ENCODE data around the gene SCARB1. TPM values are rescaled to one million over a fixed set of nuclear protein-coding genes. Genes with fewer than 3 reads are reported as not detected.

The SCARB1 gene
- total RNA-seq, 1 experiment from 2014 or later: 106 TPM

GRCh38 chr12:124765581-124766489 lies 97.8 kb downstream of the SCARB1 start:
- Histone ChIP-seq H3K36me3 (ENCODE audit: control insufficient read depth, insufficient read depth, low read length) (no peaks in the 10 kb centered on the region), H3K9me3 (peaks cover 10% of the 10 kb centered on the region), H3K4me3 (ENCODE audit: low read depth, low read length) (no peak overlapping the region), H3K27me3 (replicated peaks; ENCODE audit: control insufficient read depth, insufficient read depth, low read length) (no peaks in the 10 kb centered on the region), H3K4me1 (peaks cover 5% of the 10 kb centered on the region; the same call in 1 of the 2 replicates)
- POLR2A ChIA-PET: no interaction called here
- Mint-ChIP-seq H3K27me3 (ENCODE audit: insufficient read depth, unreplicated experiment) (no peaks in the 10 kb centered on the region), H3K27ac (ENCODE audit: unreplicated experiment) (no peak overlapping the region), H3K36me3 (ENCODE audit: insufficient read depth, unreplicated experiment) (no peaks in the 10 kb centered on the region), H3K4me1 (ENCODE audit: low read depth, unreplicated experiment) (peaks cover 22% of the 10 kb centered on the region), H3K9me3 (ENCODE audit: unreplicated experiment) (peaks cover 18% of the 10 kb centered on the region), H3K4me3 (ENCODE audit: unreplicated experiment) (no peak overlapping the region)
- intact Hi-C loops (cut with micrococcal nuclease; ENCODE audit: unreplicated experiment): loop anchor here (2.0 to 10.0 kb wide), 3 partner anchors 84 to 531 kb away; no protein-coding TSS in a partner anchor
- BruUV-seq (replicated peaks): no TSS peak
- TF ChIP-seq CTCF (IDR thresholded peaks at IDR 0.05; ENCODE audit: insufficient read depth in 1 of 2, low read depth in 1 of 2, low read length in 1 of 2, severe bottlenecking in 1 of 2, unreplicated experiment in 1 of 2): no peak
- DNase-seq: no peak
- CTCF ChIA-PET: interaction anchor here (0.6 to 1.2 kb wide), 2 partner anchors 30 to 65 kb away, joined by 3 to 4 read pairs; no protein-coding TSS in a partner anchor

GRCh38 chr12:124764870-124765580 lies 98.6 kb downstream of the SCARB1 start:
- Mint-ChIP-seq H3K9me3 (ENCODE audit: unreplicated experiment) (peaks cover 18% of the 10 kb centered on the region), H3K36me3 (ENCODE audit: insufficient read depth, unreplicated experiment) (no peaks in the 10 kb centered on the region), H3K27me3 (ENCODE audit: insufficient read depth, unreplicated experiment) (no peaks in the 10 kb centered on the region), H3K4me1 (ENCODE audit: low read depth, unreplicated experiment) (peaks cover 21% of the 10 kb centered on the region), H3K27ac (ENCODE audit: unreplicated experiment) (no peak overlapping the region), H3K4me3 (ENCODE audit: unreplicated experiment) (no peak overlapping the region)
- H3K27me3 ChIP-seq (replicated peaks; ENCODE audit: control insufficient read depth, insufficient read depth, low read length): no peaks in the 10 kb centered on the region
- peaks cover 10% of the 10 kb centered on the region for H3K9me3 ChIP-seq
- POLR2A ChIA-PET: no interaction called here
- H3K4me3 ChIP-seq (ENCODE audit: low read depth, low read length): no peak overlapping the region
- intact Hi-C loops (cut with micrococcal nuclease; ENCODE audit: unreplicated experiment): loop anchor here (5.0 to 10.0 kb wide), 2 partner anchors 83 to 530 kb away; no protein-coding TSS in a partner anchor
- TF ChIP-seq CTCF (IDR thresholded peaks at IDR 0.05; ENCODE audit: insufficient read depth in 1 of 2, low read depth in 1 of 2, low read length in 1 of 2, severe bottlenecking in 1 of 2, unreplicated experiment in 1 of 2): no peak
- CTCF ChIA-PET: interaction anchor here (0.5 to 1.3 kb wide), 4 partner anchors 18 to 322 kb away, joined by 3 to 4 read pairs (median 3); no protein-coding TSS in a partner anchor
- H3K4me1 ChIP-seq: no peaks in the 10 kb centered on the region
- no TSS peak for BruUV-seq (replicated peaks)
- DNase-seq: no peak
- H3K36me3 ChIP-seq (ENCODE audit: control insufficient read depth, insufficient read depth, low read length): no peaks in the 10 kb centered on the region

GRCh38 chr12:124764451-124764850 lies 99.2 kb downstream of the SCARB1 start:
- TF ChIP-seq CTCF (IDR thresholded peaks at IDR 0.05; ENCODE audit: insufficient read depth in 1 of 2, low read depth in 1 of 2, low read length in 1 of 2, severe bottlenecking in 1 of 2, unreplicated experiment in 1 of 2): peak; percentile 50 to 85
- intact Hi-C loops (cut with micrococcal nuclease; ENCODE audit: unreplicated experiment): loop anchor here (10.0 kb wide), 1 partner anchor 530 kb away; no protein-coding TSS in a partner anchor
- CTCF ChIA-PET: interaction anchor here (0.5 to 1.3 kb wide), 3 partner anchors 18 to 322 kb away, joined by 3 to 4 read pairs (median 3); no protein-coding TSS in a partner anchor
- H3K4me3 ChIP-seq (ENCODE audit: low read depth, low read length): no peak overlapping the region
- peaks cover 18% of the 10 kb centered on the region for H3K9me3 Mint-ChIP-seq (ENCODE audit: unreplicated experiment)
- no peak overlapping the region for H3K4me3 Mint-ChIP-seq (ENCODE audit: unreplicated experiment)
- H3K27me3 Mint-ChIP-seq (ENCODE audit: insufficient read depth, unreplicated experiment): no peaks in the 10 kb centered on the region
- H3K4me1 ChIP-seq: no peaks in the 10 kb centered on the region
- H3K36me3 Mint-ChIP-seq (ENCODE audit: insufficient read depth, unreplicated experiment): no peaks in the 10 kb centered on the region
- no peak overlapping the region for H3K27ac Mint-ChIP-seq (ENCODE audit: unreplicated experiment)
- H3K4me1 Mint-ChIP-seq (ENCODE audit: low read depth, unreplicated experiment): peaks cover 18% of the 10 kb centered on the region
- POLR2A ChIA-PET: no interaction called here
- peak in 1 of 2 experiments; percentile 38 for DNase-seq
- no peaks in the 10 kb centered on the region for H3K36me3 ChIP-seq (ENCODE audit: control insufficient read depth, insufficient read depth, low read length)
- BruUV-seq (replicated peaks): no TSS peak
- H3K9me3 ChIP-seq: peaks cover 10% of the 10 kb centered on the region
- no peaks in the 10 kb centered on the region for H3K27me3 ChIP-seq (replicated peaks; ENCODE audit: control insufficient read depth, insufficient read depth, low read length)
